ENCODE data around the gene NRDE2. TPM values are rescaled to one million over a fixed set of nuclear protein-coding genes. Genes with fewer than 3 reads are reported as not detected.
"Not testable (repeated sequence)": the region's sequence is repeated elsewhere in the genome, so short reads cannot be mapped to it uniquely, and the experiment has no call there.

Gene NRDE2
- polyA plus RNA-seq, 4 donors, result 14.3 to 25.6 (median 19.8) TPM

GRCh38 chr14:90275458-90275814 is 56.3 kb downstream of the NRDE2 start:
- no peak for DNase-seq (ENCODE audit: low read depth in 4 of 4, low spot score in 3 of 4)

- DNase-seq (ENCODE audit: low read depth in 4 of 4, low spot score in 3 of 4), result no peak
Measured at GRCh38 chr14:90274808-90275457, 56.8 kb downstream of the NRDE2 start.

- no peak for DNase-seq (ENCODE audit: low read depth in 4 of 4, low spot score in 3 of 4)
Measured at GRCh38 chr14:90274019-90274418, 57.7 kb downstream of the NRDE2 start.

GRCh38 chr14:90273532-90273931 is 58.2 kb downstream of the NRDE2 start:
- no peak for DNase-seq (ENCODE audit: low read depth in 4 of 4, low spot score in 3 of 4)

GRCh38 chr14:90272523-90272922 is 59.2 kb downstream of the NRDE2 start:
- no peak for DNase-seq (ENCODE audit: low read depth in 4 of 4, low spot score in 3 of 4)

GRCh38 chr14:90268420-90268819 is 63.3 kb downstream of the NRDE2 start:
- DNase-seq (ENCODE audit: low read depth in 4 of 4, low spot score in 3 of 4), result no peak

GRCh38 chr14:90266441-90267154 is 65.1 kb downstream of the NRDE2 start:
- DNase-seq (ENCODE audit: low read depth in 4 of 4, low spot score in 3 of 4), result no peak

GRCh38 chr14:90263748-90264449 is 67.8 kb downstream of the NRDE2 start:
- no peak for DNase-seq (ENCODE audit: low read depth in 4 of 4, low spot score in 3 of 4)

GRCh38 chr14:90256354-90257131 is 75.2 kb downstream of the NRDE2 start, which contains the start of gene PSMC1:
TSS of gene PSMC1 (plus strand) at chr14:90256553. CDS start at chr14:90256598, 45 bp downstream.
- peak; percentile 78 to 90 (median 85) for DNase-seq (ENCODE audit: low read depth in 4 of 4, low spot score in 3 of 4)

- no peak for DNase-seq (ENCODE audit: low read depth in 4 of 4, low spot score in 3 of 4)
Measured at GRCh38 chr14:90255871-90256270, 75.9 kb downstream of the NRDE2 start.

GRCh38 chr14:90253826-90254225 is 77.9 kb downstream of the NRDE2 start:
- no peak for DNase-seq (ENCODE audit: low read depth in 4 of 4, low spot score in 3 of 4)

GRCh38 chr14:90248594-90248993 is 83.1 kb downstream of the NRDE2 start:
- DNase-seq (ENCODE audit: low read depth in 4 of 4, low spot score in 3 of 4), result no peak

GRCh38 chr14:90247441-90247840 is 84.3 kb downstream of the NRDE2 start:
- DNase-seq (ENCODE audit: low read depth in 4 of 4, low spot score in 3 of 4), result not testable (repeated sequence)

GRCh38 chr14:90246936-90247335 is 84.8 kb downstream of the NRDE2 start:
- DNase-seq (ENCODE audit: low read depth in 4 of 4, low spot score in 3 of 4), result no peak

GRCh38 chr14:90242444-90242843 is 89.3 kb downstream of the NRDE2 start:
- DNase-seq (ENCODE audit: low read depth in 4 of 4, low spot score in 3 of 4), result no peak

- no peak for DNase-seq (ENCODE audit: low read depth in 4 of 4, low spot score in 3 of 4)
Measured at GRCh38 chr14:90239139-90239538, 92.6 kb downstream of the NRDE2 start.

GRCh38 chr14:90235179-90235976 is 96.4 kb downstream of the NRDE2 start:
- DNase-seq (ENCODE audit: low read depth in 4 of 4, low spot score in 3 of 4), result peak in 2 of 4 donors; percentile 6 to 25

GRCh38 chr14:90229942-90230341 is 101.8 kb downstream of the NRDE2 start:
- not testable (repeated sequence) for DNase-seq (ENCODE audit: low read depth in 4 of 4, low spot score in 3 of 4)

- DNase-seq (ENCODE audit: low read depth in 4 of 4, low spot score in 3 of 4), result no peak
Measured at GRCh38 chr14:90228478-90228877, 103.3 kb downstream of the NRDE2 start.
